ENCODE data around the gene WBP1.

WBP1 gene

DNA sequence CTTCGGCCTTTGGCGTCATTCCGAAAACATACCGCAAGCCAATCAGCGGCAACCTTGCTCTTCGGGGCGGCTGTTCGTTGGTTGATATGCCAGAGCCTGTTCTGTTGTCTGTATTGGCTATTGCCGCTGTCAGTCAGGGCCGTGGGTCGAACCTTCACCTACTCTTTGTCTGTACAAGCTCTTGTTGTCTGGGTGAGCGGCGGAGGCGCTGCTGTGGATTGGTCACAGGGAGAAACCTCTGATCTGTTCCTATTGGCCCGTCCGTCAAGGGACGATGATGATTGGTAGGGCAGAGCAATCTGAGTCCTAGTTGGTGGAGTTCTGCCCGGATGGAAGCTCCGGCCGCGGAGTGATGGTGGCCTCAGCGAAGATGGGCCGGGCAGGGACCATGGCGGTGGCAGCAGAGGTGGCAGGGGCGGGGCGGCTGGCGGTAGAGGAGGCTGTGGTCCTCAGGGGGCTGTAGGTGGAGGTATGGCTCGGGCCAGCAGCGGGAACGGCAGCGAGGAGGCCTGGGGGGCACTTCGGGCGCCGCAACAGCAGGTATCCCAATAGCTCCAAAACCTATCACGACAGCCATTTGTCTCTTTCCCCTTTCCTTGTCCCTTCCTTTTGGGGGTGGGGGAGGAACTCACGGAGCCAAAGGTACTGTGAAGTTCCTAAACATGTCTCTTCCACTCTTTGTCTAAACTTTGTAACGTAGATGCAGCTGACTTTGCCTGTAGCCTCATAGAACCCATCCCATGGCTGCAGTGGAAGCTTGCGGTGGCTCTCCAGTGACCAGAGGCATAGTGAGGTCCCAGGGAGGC is at the start of gene WBP1:
Gene WBP1 (plus strand): TSS at position 307 of the 806 bp plus-strand sequence. CDS start 165 bp downstream, at position 472.
- ATAC-seq, result peak; percentile 92
- TF ChIP-seq GLIS3 (CRISPR knock-in tag; IDR thresholded peaks at IDR 0.05), result peak; percentile 52; the same call in 1 of the 2 replicates
- TF ChIP-seq, protein P1, sequence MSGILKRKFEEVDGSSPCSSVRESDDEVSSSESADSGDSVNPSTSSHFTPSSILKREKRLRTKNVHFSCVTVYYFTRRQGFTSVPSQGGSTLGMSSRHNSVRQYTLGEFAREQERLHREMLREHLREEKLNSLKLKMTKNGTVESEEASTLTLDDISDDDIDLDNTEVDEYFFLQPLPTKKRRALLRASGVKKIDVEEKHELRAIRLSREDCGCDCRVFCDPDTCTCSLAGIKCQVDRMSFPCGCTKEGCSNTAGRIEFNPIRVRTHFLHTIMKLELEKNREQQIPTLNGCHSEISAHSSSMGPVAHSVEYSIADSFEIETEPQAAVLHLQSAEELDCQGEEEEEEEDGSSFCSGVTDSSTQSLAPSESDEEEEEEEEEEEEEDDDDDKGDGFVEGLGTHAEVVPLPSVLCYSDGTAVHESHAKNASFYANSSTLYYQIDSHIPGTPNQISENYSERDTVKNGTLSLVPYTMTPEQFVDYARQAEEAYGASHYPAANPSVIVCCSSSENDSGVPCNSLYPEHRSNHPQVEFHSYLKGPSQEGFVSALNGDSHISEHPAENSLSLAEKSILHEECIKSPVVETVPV (CRISPR knock-in tag; IDR thresholded peaks at IDR 0.05), result no peak
- TF ChIP-seq ZNF565 (CRISPR knock-in tag; conservative IDR thresholded peaks at IDR 0.05; ENCODE audit: low read depth), result no peak
- TF ChIP-seq, protein P2, sequence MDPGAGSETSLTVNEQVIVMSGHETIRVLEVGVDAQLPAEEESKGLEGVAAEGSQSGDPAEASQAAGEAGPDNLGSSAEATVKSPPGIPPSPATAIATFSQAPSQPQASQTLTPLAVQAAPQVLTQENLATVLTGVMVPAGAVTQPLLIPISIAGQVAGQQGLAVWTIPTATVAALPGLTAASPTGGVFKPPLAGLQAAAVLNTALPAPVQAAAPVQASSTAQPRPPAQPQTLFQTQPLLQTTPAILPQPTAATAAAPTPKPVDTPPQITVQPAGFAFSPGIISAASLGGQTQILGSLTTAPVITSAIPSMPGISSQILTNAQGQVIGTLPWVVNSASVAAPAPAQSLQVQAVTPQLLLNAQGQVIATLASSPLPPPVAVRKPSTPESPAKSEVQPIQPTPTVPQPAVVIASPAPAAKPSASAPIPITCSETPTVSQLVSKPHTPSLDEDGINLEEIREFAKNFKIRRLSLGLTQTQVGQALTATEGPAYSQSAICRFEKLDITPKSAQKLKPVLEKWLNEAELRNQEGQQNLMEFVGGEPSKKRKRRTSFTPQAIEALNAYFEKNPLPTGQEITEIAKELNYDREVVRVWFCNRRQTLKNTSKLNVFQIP (CRISPR knock-in tag; IDR thresholded peaks at IDR 0.05; ENCODE audit: borderline replicate concordance, low read depth), result no peak
- peak; percentile 93 for TF ChIP-seq PPARA (CRISPR knock-in tag; IDR thresholded peaks at IDR 0.05; ENCODE audit: borderline replicate concordance)
- TF ChIP-seq ISL1 (CRISPR knock-in tag; IDR thresholded peaks at IDR 0.05), result no peak
- TF ChIP-seq SNAI2 (CRISPR knock-in tag; IDR thresholded peaks at IDR 0.05), result no peak; the same call in 1 of the 2 replicates
- TF ChIP-seq TOX (CRISPR knock-in tag; IDR thresholded peaks at IDR 0.05; ENCODE audit: borderline replicate concordance), result no peak
- TF ChIP-seq, protein P3, sequence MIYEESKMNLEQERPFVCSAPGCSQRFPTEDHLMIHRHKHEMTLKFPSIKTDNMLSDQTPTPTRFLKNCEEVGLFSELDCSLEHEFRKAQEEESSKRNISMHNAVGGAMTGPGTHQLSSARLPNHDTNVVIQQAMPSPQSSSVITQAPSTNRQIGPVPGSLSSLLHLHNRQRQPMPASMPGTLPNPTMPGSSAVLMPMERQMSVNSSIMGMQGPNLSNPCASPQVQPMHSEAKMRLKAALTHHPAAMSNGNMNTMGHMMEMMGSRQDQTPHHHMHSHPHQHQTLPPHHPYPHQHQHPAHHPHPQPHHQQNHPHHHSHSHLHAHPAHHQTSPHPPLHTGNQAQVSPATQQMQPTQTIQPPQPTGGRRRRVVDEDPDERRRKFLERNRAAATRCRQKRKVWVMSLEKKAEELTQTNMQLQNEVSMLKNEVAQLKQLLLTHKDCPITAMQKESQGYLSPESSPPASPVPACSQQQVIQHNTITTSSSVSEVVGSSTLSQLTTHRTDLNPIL (CRISPR knock-in tag; IDR thresholded peaks at IDR 0.05; ENCODE audit: low read depth), result no peak
- TF ChIP-seq ZFP3 (CRISPR knock-in tag; IDR thresholded peaks at IDR 0.05), result peak; percentile 58; the same call in 1 of the 2 replicates
- TF ChIP-seq, protein P4, sequence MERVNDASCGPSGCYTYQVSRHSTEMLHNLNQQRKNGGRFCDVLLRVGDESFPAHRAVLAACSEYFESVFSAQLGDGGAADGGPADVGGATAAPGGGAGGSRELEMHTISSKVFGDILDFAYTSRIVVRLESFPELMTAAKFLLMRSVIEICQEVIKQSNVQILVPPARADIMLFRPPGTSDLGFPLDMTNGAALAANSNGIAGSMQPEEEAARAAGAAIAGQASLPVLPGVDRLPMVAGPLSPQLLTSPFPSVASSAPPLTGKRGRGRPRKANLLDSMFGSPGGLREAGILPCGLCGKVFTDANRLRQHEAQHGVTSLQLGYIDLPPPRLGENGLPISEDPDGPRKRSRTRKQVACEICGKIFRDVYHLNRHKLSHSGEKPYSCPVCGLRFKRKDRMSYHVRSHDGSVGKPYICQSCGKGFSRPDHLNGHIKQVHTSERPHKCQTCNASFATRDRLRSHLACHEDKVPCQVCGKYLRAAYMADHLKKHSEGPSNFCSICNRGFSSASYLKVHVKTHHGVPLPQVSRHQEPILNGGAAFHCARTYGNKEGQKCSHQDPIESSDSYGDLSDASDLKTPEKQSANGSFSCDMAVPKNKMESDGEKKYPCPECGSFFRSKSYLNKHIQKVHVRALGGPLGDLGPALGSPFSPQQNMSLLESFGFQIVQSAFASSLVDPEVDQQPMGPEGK (CRISPR knock-in tag; IDR thresholded peaks at IDR 0.05; ENCODE audit: borderline replicate concordance), result no peak
- TF ChIP-seq ARNTL (CRISPR knock-in tag; IDR thresholded peaks at IDR 0.05; ENCODE audit: borderline replicate concordance, low read depth), result no peak
- TF ChIP-seq ZC3H10 (CRISPR knock-in tag; IDR thresholded peaks at IDR 0.05), result no peak
- no peak for TF ChIP-seq ESRRG (CRISPR knock-in tag; IDR thresholded peaks at IDR 0.05)
- TF ChIP-seq ZFP30 (CRISPR knock-in tag; IDR thresholded peaks at IDR 0.05), result no peak
- TF ChIP-seq, protein P5, sequence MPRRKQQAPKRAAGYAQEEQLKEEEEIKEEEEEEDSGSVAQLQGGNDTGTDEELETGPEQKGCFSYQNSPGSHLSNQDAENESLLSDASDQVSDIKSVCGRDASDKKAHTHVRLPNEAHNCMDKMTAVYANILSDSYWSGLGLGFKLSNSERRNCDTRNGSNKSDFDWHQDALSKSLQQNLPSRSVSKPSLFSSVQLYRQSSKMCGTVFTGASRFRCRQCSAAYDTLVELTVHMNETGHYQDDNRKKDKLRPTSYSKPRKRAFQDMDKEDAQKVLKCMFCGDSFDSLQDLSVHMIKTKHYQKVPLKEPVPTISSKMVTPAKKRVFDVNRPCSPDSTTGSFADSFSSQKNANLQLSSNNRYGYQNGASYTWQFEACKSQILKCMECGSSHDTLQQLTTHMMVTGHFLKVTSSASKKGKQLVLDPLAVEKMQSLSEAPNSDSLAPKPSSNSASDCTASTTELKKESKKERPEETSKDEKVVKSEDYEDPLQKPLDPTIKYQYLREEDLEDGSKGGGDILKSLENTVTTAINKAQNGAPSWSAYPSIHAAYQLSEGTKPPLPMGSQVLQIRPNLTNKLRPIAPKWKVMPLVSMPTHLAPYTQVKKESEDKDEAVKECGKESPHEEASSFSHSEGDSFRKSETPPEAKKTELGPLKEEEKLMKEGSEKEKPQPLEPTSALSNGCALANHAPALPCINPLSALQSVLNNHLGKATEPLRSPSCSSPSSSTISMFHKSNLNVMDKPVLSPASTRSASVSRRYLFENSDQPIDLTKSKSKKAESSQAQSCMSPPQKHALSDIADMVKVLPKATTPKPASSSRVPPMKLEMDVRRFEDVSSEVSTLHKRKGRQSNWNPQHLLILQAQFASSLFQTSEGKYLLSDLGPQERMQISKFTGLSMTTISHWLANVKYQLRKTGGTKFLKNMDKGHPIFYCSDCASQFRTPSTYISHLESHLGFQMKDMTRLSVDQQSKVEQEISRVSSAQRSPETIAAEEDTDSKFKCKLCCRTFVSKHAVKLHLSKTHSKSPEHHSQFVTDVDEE (CRISPR knock-in tag; IDR thresholded peaks at IDR 0.05), result peak; percentile 88
- no peak for TF ChIP-seq BACH2 (CRISPR knock-in tag; IDR thresholded peaks at IDR 0.05; ENCODE audit: borderline replicate concordance)
- TF ChIP-seq TCF4 (CRISPR knock-in tag; IDR thresholded peaks at IDR 0.05; ENCODE audit: borderline replicate concordance), result no peak
- peak; percentile 93; the same call in 1 of the 2 replicates for TF ChIP-seq CSDC2 (CRISPR knock-in tag; IDR thresholded peaks at IDR 0.05)
- no peak for TF ChIP-seq RARB (CRISPR knock-in tag; IDR thresholded peaks at IDR 0.05)
- TF ChIP-seq OSR1 (CRISPR knock-in tag; IDR thresholded peaks at IDR 0.05), result no peak
- TF ChIP-seq ZNF8 (CRISPR knock-in tag; IDR thresholded peaks at IDR 0.05), result no peak
- no peak for TF ChIP-seq ZNF70 (CRISPR knock-in tag; IDR thresholded peaks at IDR 0.05)
